Activated CD4-positive, alpha-beta T cell treated with anti-CD3 and anti-CD28 coated beads for 36 hours (primary cell): ENCODE results near the gene UHMK1. TPM values are rescaled to one million over a fixed set of nuclear protein-coding genes. Genes with fewer than 3 reads are reported as not detected.
"Not testable (repeated sequence)": the region's sequence is repeated elsewhere in the genome, so short reads cannot be mapped to it uniquely, and the experiment has no call there.

ENCODE experiments used
- ATAC-seq: fragments of 200-7000 bp; cut with Tn5 transposase; one replicate; pipeline ENCODE4 v1.10.0; 2021; ENCODE audit warnings: mild to moderate bottlenecking, moderate library complexity
- CTCF ChIA-PET: fragments of 350-600 bp; sonication (Branson Sonifier 250); formaldehyde crosslinking; loops from one replicate; lab custom pipeline; 2021; ENCODE audit warnings: antibody characterized with exemption; lab: Charles Lee
- POLR2A ChIA-PET: fragments of 350-600 bp; sonication (Branson Sonifier 250); formaldehyde crosslinking; loops from one replicate; lab custom pipeline; 2021; ENCODE audit warnings: antibody characterized with exemption, inconsistent platforms; lab: Charles Lee
- DNase-seq: peaks from one replicate; pipeline ENCODE4 v3.0.0-alpha.2; 2020
- H3K27ac Mint-ChIP-seq: one replicate; pipeline ENCODE4 v1.8.0; 2021; ENCODE audit warnings: mixed read lengths
- H3K27me3 Mint-ChIP-seq: one replicate; pipeline ENCODE4 v1.8.0; 2021; ENCODE audit warnings: mixed read lengths
- H3K36me3 Mint-ChIP-seq: one replicate; pipeline ENCODE4 v1.8.0; 2021; ENCODE audit warnings: low read depth, mixed read lengths
- H3K4me1 Mint-ChIP-seq: one replicate; pipeline ENCODE4 v1.8.0; 2021; ENCODE audit warnings: mixed read lengths
- H3K4me3 Mint-ChIP-seq: one replicate; pipeline ENCODE4 v1.8.0; 2021; ENCODE audit warnings: mild to moderate bottlenecking, moderate library complexity, mixed read lengths
- H3K9me3 Mint-ChIP-seq: one replicate; pipeline ENCODE4 v1.8.0; 2021; ENCODE audit warnings: low read depth, mixed read lengths
- intact Hi-C, 2 experiments: fragments of 100-400 bp; cut with DNase I in 1 of 2; cut with micrococcal nuclease in 1 of 2; formaldehyde crosslinking; loops; one replicate each; pipeline versions ENCODE4 v1.14.2 to v1.15.1; 2022 to 2024; cut with DNase I, micrococcal nuclease
- total RNA-seq, 2 experiments: library from RNA; stranded (reverse); gene quantifications; one replicate each; pipeline ENCODE4 v1.2.3, GENCODE V29; 2021

The UHMK1 gene
- total RNA-seq, 2 experiments from 2014 or later: 35.1 to 48.1 TPM

DNA sequence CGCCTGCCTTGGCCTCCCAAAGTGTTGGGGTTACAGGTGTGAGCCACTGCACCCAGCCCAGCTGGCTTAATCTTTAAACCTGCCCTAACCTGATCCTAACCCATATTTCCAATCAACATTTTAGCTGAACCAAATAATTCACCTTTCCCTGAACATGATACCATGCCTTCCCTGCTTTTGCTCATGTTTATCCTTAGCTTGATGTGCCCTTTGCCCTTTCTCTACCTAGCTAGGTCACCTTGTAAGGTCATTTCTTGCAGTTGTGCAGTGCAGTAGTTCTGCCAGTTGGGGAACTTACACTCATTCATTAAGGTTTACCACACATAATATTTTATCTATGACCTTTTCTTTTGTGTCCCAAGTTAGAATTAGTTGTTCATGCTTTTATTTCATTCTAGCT is 69.3 kb downstream of the UHMK1 start:
- intact Hi-C loops: loop anchor here in 1 of 2 experiments (10.0 kb wide), 1 partner anchor 772 kb away; no protein-coding TSS in a partner anchor
- ATAC-seq: no peak
- DNase-seq: no peak
- Mint-ChIP-seq H3K4me3 (no peak overlapping the region), H3K4me1 (peaks cover 35% of the 10 kb centered on the region), H3K36me3 (peaks cover 18% of the 10 kb centered on the region), H3K27me3 (no peaks in the 10 kb centered on the region), H3K27ac (no peak overlapping the region), H3K9me3 (no peaks in the 10 kb centered on the region)
- POLR2A ChIA-PET: no interaction called here
- CTCF ChIA-PET: interaction anchor here (1.3 kb wide), 1 partner anchor 31 kb away, joined by 4 read pairs; no protein-coding TSS in a partner anchor

DNA sequence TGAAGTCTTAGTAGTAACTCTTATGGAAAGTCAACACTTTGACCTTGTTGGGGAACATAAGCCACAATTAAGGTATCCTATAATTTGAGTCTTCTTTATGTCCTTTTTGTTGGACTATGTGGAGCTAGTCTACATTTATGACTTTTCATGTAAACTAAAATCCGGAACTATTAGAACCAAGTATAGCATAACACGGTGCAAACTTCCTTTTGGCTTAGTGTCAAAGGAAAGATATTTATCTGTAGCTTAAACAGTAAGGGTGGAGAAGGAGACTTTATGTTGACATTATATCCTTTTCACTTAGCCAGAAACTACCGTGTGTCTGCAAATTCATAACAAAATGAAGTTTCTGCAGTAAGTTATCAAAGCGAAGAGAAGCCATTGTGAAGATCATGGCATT is 71.2 kb downstream of the UHMK1 start:
- H3K4me3 Mint-ChIP-seq: no peak overlapping the region
- no peaks in the 10 kb centered on the region for H3K27me3 Mint-ChIP-seq
- ChIA-PET POLR2A (no interaction called here), CTCF (no interaction called here)
- H3K4me1 Mint-ChIP-seq: peaks cover 21% of the 10 kb centered on the region
- intact Hi-C loops: loop anchor here in 1 of 2 experiments (10.0 kb wide), 1 partner anchor 774 kb away; no protein-coding TSS in a partner anchor
- peaks cover 16% of the 10 kb centered on the region for H3K36me3 Mint-ChIP-seq
- no peak for DNase-seq
- H3K9me3 Mint-ChIP-seq: no peaks in the 10 kb centered on the region
- no peak overlapping the region for H3K27ac Mint-ChIP-seq
- no peak for ATAC-seq

DNA sequence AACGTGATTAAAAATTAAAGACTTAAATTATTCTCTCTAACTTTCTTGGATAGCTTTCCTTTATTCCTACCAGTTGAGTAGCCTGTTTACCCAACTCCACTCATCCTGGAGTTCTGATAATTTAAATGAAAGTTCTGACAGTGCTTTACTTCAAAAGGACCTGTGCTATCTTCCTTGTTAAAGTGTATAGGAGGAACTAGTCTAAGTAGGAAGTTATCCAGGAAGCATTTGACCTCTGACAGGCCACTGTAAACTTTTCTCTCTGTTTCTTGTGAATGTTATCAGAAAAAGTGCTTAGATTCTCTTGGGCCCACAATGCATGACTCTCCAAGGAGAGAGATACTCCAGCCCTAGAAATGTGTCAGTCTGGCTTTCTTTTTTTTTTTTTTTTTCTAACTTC is 73.1 kb downstream of the UHMK1 start:
- no peak for ATAC-seq
- DNase-seq: no peak
- Mint-ChIP-seq H3K9me3 (no peaks in the 10 kb centered on the region), H3K4me1 (peaks cover 6% of the 10 kb centered on the region), H3K27ac (no peak overlapping the region), H3K36me3 (peaks cover 16% of the 10 kb centered on the region), H3K27me3 (no peaks in the 10 kb centered on the region), H3K4me3 (no peak overlapping the region)
- intact Hi-C loops: no loop called here
- ChIA-PET POLR2A (no interaction called here), CTCF (no interaction called here)

DNA sequence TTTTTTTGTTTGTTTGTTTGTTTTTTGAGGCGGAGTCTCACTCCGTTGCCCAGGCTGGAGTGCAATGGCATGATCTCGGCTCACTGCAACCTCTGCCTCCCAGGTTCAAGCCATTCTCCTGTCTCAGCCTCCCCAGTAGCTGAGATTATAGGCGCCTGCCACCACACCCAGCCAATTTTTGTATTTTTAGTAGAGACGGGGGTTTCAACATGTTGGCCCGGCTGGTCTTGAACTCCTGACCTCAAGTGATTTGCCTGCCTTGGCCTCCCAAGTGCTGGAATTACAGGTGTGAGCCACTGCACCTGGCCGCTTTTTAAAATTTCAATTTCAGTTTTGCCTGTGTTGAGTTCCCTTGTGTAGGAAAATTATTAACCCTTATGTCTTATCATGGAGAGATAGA is 73.5 kb downstream of the UHMK1 start:
- H3K4me3 Mint-ChIP-seq, intact Hi-C loops, H3K9me3 Mint-ChIP-seq, H3K4me1 Mint-ChIP-seq, ATAC-seq, H3K27me3 Mint-ChIP-seq, POLR2A ChIA-PET, H3K27ac Mint-ChIP-seq, DNase-seq: not testable (repeated sequence)
- CTCF ChIA-PET: interaction anchor here (0.6 kb wide), 1 partner anchor 20 kb away, joined by 4 read pairs; no protein-coding TSS in a partner anchor
- H3K36me3 Mint-ChIP-seq: peaks cover 20% of the 10 kb centered on the region

DNA sequence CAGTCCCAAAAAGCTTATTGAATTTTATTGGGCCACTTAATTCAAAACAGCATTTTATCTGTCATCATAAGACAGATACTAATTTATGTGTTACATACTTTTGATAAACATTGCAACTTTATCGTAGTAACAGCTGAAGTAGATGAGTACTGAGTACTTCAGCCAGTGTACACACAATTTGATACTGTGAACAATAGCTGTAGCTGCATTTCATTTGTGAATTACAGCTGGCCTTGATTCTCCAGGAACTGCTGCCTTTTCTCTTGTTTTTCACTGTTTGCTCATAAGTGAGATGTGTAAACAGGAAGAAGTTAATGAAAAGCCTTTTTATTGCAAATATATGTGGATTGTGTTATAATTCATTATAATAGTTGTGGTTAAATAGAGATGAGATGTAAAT is 74.1 kb downstream of the UHMK1 start:
- ChIA-PET POLR2A (no interaction called here), CTCF (interaction anchor here (0.6 kb wide), 1 partner anchor 19 kb away, joined by 4 read pairs; no protein-coding TSS in a partner anchor)
- no peak for ATAC-seq
- no peaks in the 10 kb centered on the region for H3K9me3 Mint-ChIP-seq
- no peaks in the 10 kb centered on the region for H3K27me3 Mint-ChIP-seq
- peaks cover 6% of the 10 kb centered on the region for H3K4me1 Mint-ChIP-seq
- H3K4me3 Mint-ChIP-seq: no peak overlapping the region
- peaks cover 21% of the 10 kb centered on the region for H3K36me3 Mint-ChIP-seq
- intact Hi-C loops: no loop called here
- H3K27ac Mint-ChIP-seq: no peak overlapping the region
- DNase-seq: no peak

DNA sequence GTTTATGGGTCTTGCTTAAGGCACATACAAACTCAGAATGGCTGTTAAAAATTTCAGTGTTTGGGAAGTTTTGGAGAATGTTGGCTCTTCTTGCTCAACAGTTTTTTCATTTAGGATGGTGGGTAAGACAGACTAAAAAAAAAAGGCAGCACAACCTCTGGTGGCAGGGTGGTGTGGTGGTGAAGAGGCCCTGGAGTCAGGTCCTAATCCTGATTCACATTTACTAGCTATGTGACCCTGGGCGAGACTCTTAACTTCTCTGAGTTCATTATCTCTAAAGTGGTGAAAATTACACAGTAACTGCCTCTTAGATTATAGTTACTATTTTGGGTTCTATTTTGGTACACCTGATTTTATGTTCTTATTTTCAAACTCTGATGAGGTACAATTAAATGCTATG is 75.5 kb downstream of the UHMK1 start:
- Mint-ChIP-seq H3K4me1 (peaks cover 6% of the 10 kb centered on the region), H3K9me3 (no peaks in the 10 kb centered on the region), H3K36me3 (peaks cover 23% of the 10 kb centered on the region), H3K27me3 (no peaks in the 10 kb centered on the region), H3K4me3 (no peak overlapping the region), H3K27ac (no peak overlapping the region)
- CTCF ChIA-PET: no interaction called here
- ATAC-seq (no peak), DNase-seq (no peak)
- POLR2A ChIA-PET: no interaction called here
- intact Hi-C loops: no loop called here

DNA sequence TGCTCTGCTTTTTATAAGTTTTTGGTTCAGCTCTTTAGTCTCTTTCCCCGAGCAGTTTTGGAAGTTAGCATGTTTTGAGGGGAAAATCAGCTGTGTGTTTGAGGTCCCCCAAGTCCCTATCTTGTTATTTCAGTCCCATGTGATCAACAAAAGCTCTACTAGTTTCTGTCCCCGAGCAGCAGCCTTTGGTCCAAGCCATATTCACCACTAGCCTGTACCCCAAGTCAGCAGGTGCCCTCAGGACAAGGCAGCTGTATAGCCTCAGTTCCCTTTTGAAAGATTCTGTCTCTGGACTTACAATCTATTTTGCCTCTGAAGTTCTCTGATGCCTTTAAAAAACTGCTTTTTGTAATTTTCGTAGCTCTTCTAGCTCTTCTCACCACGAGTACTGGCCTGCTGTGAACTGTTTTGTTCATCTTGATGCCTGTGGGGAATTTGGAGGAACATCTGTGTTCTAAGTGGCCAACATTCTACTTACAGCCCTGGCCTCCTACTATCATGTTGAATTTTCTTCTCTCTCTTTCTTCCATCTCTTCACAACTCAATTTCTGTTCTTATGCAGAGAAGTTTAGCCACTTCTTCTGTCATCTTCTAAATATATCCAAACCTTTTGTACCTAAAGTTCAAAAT is 80.6 kb downstream of the UHMK1 start:
- Mint-ChIP-seq H3K4me3 (no peak overlapping the region), H3K9me3 (no peaks in the 10 kb centered on the region), H3K27ac (no peak overlapping the region), H3K4me1 (no peaks in the 10 kb centered on the region), H3K36me3 (peaks cover 33% of the 10 kb centered on the region), H3K27me3 (no peaks in the 10 kb centered on the region)
- no peak for ATAC-seq
- ChIA-PET POLR2A (no interaction called here), CTCF (interaction anchor here (0.6 to 1.1 kb wide), 2 partner anchors 26 to 223 kb away, joined by 3 to 4 read pairs; no protein-coding TSS in a partner anchor)
- DNase-seq: no peak
- intact Hi-C loops: no loop called here

DNA sequence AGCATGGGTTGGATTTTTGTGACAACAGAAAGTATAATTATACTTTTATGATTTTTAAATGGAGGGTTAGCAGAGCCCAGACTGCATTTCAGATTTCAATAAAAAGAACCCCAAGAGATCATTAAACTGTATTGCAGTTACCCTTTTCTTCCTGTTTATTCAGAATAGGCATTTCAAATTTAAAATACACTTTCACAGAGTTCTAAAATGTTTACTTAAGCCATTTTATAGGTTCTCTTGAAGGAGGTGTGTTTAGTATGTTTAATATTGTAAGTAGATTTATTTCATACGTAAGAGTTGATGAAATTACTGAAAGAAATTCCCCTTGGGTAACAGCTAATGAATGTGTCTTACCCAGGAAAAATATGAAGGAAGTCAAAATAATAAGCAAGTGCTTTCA is 81.3 kb downstream of the UHMK1 start:
- no peaks in the 10 kb centered on the region for H3K9me3 Mint-ChIP-seq
- ATAC-seq (no peak), DNase-seq (no peak)
- H3K4me1 Mint-ChIP-seq: no peaks in the 10 kb centered on the region
- intact Hi-C loops: no loop called here
- peaks cover 33% of the 10 kb centered on the region for H3K36me3 Mint-ChIP-seq
- no peak overlapping the region for H3K4me3 Mint-ChIP-seq
- CTCF ChIA-PET: no interaction called here
- no peaks in the 10 kb centered on the region for H3K27me3 Mint-ChIP-seq
- POLR2A ChIA-PET: no interaction called here
- no peak overlapping the region for H3K27ac Mint-ChIP-seq

Other genes starting within 250 kb of the UHMK1 start
- not detected for gene SPATA46, start 121.0 kb upstream of the UHMK1 start, total RNA-seq
- under 1 TPM; 0.16 TPM for gene C1orf226, start 116.1 kb upstream of the UHMK1 start, total RNA-seq
- gene SH2D1B, start 85.7 kb upstream of the UHMK1 start, total RNA-seq: not detected
- gene UAP1, start 63.9 kb downstream of the UHMK1 start, total RNA-seq: 10 to 100 TPM; 29.7 to 34.8 TPM
- gene DDR2, start 134.6 kb downstream of the UHMK1 start, total RNA-seq: under 1 TPM; 0.21 to 0.23 TPM